A549 treated with dexamethasone at 1 μM for 4 hours (cell line): ENCODE measurements around the gene PPP5C. TPM values are rescaled to one million over a fixed set of nuclear protein-coding genes. Genes with fewer than 3 reads are reported as not detected.

Experiments used
- total RNA-seq: library from RNA; stranded (reverse); fragments of 200-300 nt; extraction: Qiagen RNA extraction; gene quantifications from 5 replicates; pipeline ENCODE4 v1.2.3, GENCODE V29; 2022

Gene PPP5C, protein sequence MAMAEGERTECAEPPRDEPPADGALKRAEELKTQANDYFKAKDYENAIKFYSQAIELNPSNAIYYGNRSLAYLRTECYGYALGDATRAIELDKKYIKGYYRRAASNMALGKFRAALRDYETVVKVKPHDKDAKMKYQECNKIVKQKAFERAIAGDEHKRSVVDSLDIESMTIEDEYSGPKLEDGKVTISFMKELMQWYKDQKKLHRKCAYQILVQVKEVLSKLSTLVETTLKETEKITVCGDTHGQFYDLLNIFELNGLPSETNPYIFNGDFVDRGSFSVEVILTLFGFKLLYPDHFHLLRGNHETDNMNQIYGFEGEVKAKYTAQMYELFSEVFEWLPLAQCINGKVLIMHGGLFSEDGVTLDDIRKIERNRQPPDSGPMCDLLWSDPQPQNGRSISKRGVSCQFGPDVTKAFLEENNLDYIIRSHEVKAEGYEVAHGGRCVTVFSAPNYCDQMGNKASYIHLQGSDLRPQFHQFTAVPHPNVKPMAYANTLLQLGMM
- total RNA-seq = 74.4 to 85.7 TPM (median 83.5 TPM) in 5 replicates

DNA sequence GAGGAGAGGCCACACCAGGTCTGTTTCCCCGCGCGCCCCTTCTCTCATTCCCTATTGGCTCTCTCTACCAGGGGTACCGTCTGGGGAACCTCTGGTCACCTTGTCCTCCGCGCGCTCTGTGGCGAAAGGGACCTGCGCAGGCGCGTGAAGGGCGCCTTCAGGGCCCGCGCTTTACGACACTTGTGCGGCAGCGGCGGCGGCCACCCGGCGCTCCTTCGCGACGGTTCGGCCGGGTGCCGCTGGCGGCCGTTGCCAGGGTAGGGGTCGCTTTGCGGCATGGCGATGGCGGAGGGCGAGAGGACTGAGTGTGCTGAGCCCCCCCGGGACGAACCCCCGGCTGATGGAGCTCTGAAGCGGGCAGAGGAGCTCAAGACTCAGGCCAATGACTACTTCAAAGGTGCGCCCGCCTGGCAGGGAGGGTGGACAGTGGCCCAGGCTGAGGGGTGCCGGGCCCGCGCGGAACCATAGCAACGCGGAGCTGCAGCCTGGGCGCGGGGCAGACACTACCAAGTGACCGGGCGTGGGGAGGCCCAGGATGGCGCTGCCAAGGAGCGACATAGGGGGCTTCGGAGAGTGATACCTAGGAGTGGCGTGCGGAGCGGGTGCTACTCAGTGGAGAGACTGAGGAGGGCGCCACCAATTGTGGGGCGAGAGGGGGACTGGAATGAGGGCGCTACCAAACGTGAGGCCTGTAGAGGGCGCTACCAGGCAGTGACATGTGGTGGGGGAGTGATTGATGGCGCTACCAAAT lies at the start of gene PPP5C:
PPP5C (plus strand) TSS at position 267 of the 751 bp plus-strand sequence; CDS start at position 277, 10 bp downstream.

DNA sequence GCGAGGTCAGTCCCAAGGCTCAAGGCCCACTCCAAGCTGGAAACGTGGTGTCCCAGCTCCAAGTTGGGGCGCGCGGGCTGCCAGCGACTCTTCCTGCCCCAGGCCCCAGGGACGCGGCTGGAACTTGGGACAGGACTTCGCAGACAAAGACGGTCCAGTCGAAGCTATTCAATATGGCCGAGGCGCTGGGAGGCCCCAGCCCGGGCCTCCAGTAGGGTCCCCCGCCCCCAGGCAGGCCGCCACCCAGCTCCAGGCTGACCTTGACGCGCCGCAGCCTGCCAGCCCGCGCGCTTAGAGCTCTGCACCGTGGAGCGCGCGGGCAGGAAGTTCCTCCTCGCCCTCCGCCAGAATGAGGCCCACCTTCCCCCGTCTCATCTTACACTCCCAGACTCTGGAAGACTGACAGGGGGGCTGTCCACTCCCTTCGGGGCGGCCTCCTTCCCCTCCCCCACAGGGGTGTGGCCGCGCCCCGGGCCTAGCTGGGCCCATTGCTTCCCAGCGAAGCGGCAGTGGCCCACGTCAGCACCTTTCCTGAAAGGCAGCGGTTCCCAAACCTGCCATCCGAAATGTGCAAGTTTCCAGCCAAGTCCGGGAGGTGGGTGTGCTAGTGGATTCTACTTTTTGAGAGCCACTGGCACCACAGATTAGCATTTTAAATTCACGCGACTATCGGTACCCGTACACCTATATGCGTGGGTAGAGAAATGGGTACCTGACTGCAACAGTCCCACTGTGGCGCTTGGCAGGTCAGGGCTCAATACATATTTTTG lies 66.6 kb downstream of the PPP5C start, which contains the start of gene CCDC8:
CCDC8 (minus strand) TSS at position 303 of the 770 bp plus-strand sequence. CDS start 754 bp downstream, outside the sequence.

DNA sequence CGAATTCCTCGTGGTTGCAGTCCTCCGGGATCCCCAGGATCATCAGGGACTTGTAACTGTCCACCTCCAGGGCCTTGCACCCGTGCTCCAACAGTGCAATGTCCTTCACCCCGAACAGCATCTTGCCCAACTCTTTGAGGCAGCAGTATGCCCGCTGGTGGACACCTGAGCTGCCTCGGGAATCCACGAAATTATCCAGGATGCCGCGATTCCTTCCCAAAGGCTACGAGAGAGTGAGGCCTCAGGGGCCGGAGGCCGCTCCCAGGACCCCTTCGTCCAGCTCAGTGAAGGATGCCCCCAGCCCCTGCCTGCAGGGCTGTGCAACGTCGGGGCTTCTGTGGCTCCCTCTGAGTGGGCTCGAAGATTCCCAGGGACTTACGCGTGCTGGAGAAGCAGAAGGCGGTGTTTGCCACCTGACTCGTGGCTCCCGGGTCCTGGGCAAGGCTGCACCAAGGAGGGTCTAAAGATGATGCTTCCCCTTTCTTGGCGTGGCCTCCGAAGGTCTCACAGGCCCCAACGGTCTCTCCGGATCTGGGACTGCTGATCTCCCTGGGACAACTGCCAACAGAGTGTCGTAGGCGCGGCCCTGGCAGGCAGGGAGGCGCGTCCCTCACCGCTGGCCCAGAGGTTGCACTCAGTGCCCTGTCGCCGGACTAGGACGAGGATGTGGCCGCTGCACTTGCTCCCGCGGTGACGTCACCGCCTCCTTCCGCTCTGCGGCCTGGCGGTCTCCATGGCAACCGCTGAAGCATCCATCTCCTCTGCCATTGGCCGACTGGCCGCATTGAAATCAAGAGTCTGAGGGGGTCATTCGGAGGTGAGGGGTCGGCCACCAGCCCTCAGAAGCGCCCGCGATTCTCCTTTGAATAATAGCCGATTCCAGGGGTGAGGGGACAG lies 81.6 kb downstream of the PPP5C start, which contains the start of gene PNMA8C:
PNMA8C (minus strand) TSS at position 698 of the 897 bp plus-strand sequence; CDS start at position 121, 577 bp downstream.

Other genes with a start within 250 kb of the PPP5C start
- 0.15 to 0.44 TPM (median 0.29 TPM) in 3 of 5 replicates, not detected in the others for gene IGFL3, start 222.4 kb upstream of the PPP5C start, total RNA-seq
- gene IGFL2, start 198.8 kb upstream of the PPP5C start, total RNA-seq = 0.31 to 1.3 TPM (median 0.65 TPM) in 5 replicates
- gene IGFL1, start 117.3 kb upstream of the PPP5C start, total RNA-seq = 1.5 to 2.2 TPM (median 1.7 TPM) in 5 replicates
- 0.02 to 0.36 TPM (median 0.21 TPM) in 4 of 5 replicates, not detected in the other for gene HIF3A, start 50.0 kb upstream of the PPP5C start, total RNA-seq
- not detected in 5 replicates for gene CCDC8, start 66.5 kb downstream of the PPP5C start, total RNA-seq
- not detected in 5 replicates for gene PNMA8C, start 81.8 kb downstream of the PPP5C start, total RNA-seq
- 8.1 to 9.4 TPM (median 9.1 TPM) in 5 replicates for gene PNMA8A, start 124.5 kb downstream of the PPP5C start, total RNA-seq
- gene PNMA8B, start 148.8 kb downstream of the PPP5C start, total RNA-seq = 0.02 TPM in 1 of 5 replicates, not detected in the others